ENCODE data around the gene MIA2. TPM values are rescaled to one million over a fixed set of nuclear protein-coding genes. Genes with fewer than 3 reads are reported as not detected.

Gene MIA2
- total and polyA plus RNA-seq, 8 donors = 23.6 to 72.4 (median 50.3) TPM

- peaks cover 6 to 32% (median 21%) of the 10 kb centered on the region in 4 donors for H3K4me1 ChIP-seq
- DNase-seq = peak in 1 of 2 donors; percentile 15
- intact Hi-C loops (cut with DNase I; ENCODE audit: low total_unique reads) = no loop called here
- no peak for TF ChIP-seq CTCF (IDR thresholded peaks at IDR 0.05)
- TF ChIP-seq POLR2AphosphoS5 (IDR thresholded peaks at IDR 0.05) = no peak
- no peak for TF ChIP-seq POLR2A (IDR thresholded peaks at IDR 0.05)
- no peak for TF ChIP-seq EP300 (IDR thresholded peaks at IDR 0.05)
- no peak overlapping the region for H3K4me3 ChIP-seq
- 42 to 68% (median 61%) methylated on average over 1 of the region's 1 CpG for WGBS, 5 donors
- H3K27me3 ChIP-seq = no peaks in the 10 kb centered on the region
- no peaks in the 10 kb centered on the region for H3K9me3 ChIP-seq
- H3K27ac ChIP-seq = peak overlapping the region in 2 of 5 donors; percentile 97 to 98
- no peaks in the 10 kb centered on the region for H3K36me3 ChIP-seq
Measured at GRCh38 chr14:39264558-39264957, 30.8 kb downstream of the MIA2 start.

GRCh38 chr14:39265033-39265432 is 31.3 kb downstream of the MIA2 start:
- H3K9me3 ChIP-seq = no peaks in the 10 kb centered on the region
- H3K27ac ChIP-seq = peak overlapping the region in 4 of 5 donors; percentile 95 to 98 (median 97)
- intact Hi-C loops (cut with DNase I; ENCODE audit: low total_unique reads) = no loop called here
- peak overlapping the region in 2 of 4 donors; percentile 87 to 90 for H3K4me3 ChIP-seq
- WGBS, 5 donors = 1 to 7% (median 2%) methylated on average over 2 of the region's 2 CpGs
- peak in 1 of 2 donors; percentile 69 for DNase-seq
- H3K27me3 ChIP-seq = no peaks in the 10 kb centered on the region
- no peaks in the 10 kb centered on the region for H3K36me3 ChIP-seq
- TF ChIP-seq POLR2AphosphoS5 (IDR thresholded peaks at IDR 0.05) = no peak
- peaks cover 6 to 37% (median 23%) of the 10 kb centered on the region in 4 donors for H3K4me1 ChIP-seq

DNA sequence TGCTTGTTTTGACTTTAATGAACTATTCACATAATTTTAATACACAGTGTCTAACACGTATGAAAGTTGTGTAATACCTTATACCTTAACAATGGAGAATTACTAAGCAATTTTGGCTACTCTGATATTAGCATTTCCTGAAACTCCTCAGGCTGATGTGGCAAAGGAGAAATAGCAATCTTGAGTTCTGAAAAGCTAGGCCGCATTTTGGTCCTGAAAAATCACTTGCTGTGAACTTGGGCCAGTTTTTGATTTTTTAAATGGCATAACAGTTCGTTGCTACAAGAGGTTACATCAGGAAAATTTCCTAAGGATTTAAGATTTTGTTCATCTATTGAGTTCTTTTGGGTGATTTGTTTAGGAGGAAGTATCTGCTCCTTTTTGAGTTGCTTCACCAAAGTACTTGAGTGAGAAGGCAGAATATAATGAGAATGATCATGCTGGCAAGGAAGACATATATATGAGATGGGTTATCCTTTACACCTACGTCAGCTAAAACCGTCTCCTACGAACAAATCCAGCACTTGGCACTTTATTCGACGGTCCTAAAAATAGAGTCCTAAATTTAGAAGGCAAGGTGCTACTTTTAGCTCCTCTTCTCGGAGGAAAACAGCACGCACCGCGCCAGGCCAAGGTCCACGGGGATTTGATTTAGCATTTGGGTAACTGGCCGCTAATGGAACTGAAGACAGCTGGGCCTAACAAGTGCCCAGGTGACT is 32.2 kb downstream of the MIA2 start:
- TF ChIP-seq POLR2A (IDR thresholded peaks at IDR 0.05) = no peak
- TF ChIP-seq EP300 (IDR thresholded peaks at IDR 0.05) = no peak
- intact Hi-C loops (cut with DNase I; ENCODE audit: low total_unique reads) = no loop called here
- Histone ChIP-seq H3K9me3 (no peaks in the 10 kb centered on the region), H3K36me3 (no peaks in the 10 kb centered on the region), H3K4me1 (peaks cover 6 to 45% (median 28%) of the 10 kb centered on the region in 4 donors), H3K4me3 (peak overlapping the region; percentile 78 to 90 (median 88)), H3K27ac (peak overlapping the region; percentile 95 to 100 (median 97)), H3K27me3 (no peaks in the 10 kb centered on the region)
- 5 to 13% (median 8%) methylated on average over 14 of the region's 14 CpGs for whole genome bisulfite sequencing, 5 donors
- DNase-seq = peak in 1 of 2 donors; percentile 32

- peak overlapping the region; percentile 78 to 90 (median 88) for H3K4me3 ChIP-seq
- H3K4me1 ChIP-seq = peaks cover 6 to 46% (median 28%) of the 10 kb centered on the region in 4 donors
- peak; percentile 90 to 93 for DNase-seq
- H3K36me3 ChIP-seq = no peaks in the 10 kb centered on the region
- TF ChIP-seq POLR2AphosphoS5 (IDR thresholded peaks at IDR 0.05) (peak in 2 of 3 donors; percentile 77 to 79), POLR2A (IDR thresholded peaks at IDR 0.05) (no peak)
- intact Hi-C loops (cut with DNase I; ENCODE audit: low total_unique reads) = no loop called here
- peaks cover 0 to under 1% (median 0%) of the 10 kb centered on the region in 4 donors for H3K9me3 ChIP-seq
- WGBS, 5 donors = 0 to 1% (median 1%) methylated on average over 21 to 31 of the region's 31 CpGs
- peak overlapping the region; percentile 95 to 100 (median 97) for H3K27ac ChIP-seq
- no peaks in the 10 kb centered on the region for H3K27me3 ChIP-seq
Measured at GRCh38 chr14:39266525-39266870, 32.8 kb downstream of the MIA2 start.

- intact Hi-C loops (cut with DNase I; ENCODE audit: low total_unique reads) = no loop called here
- 0 to 1% (median 0%) methylated on average over 7 to 70 of the region's 70 CpGs for WGBS, 5 donors
Measured at GRCh38 chr14:39266871-39267607, 33.3 kb downstream of the MIA2 start.

More at GRCh38 chr14:39266871-39267607, 33.3 kb downstream of the MIA2 start:
- Histone ChIP-seq H3K27me3 (no peaks in the 10 kb centered on the region), H3K9me3 (peaks cover 0 to 6% (median 0%) of the 10 kb centered on the region in 4 donors), H3K36me3 (no peaks in the 10 kb centered on the region), H3K4me1 (peaks cover 6 to 46% (median 28%) of the 10 kb centered on the region in 4 donors), H3K27ac (peak overlapping the region; percentile 95 to 100 (median 97)), H3K4me3 (peak overlapping the region; percentile 78 to 90 (median 88))
- peak; percentile 84 to 95 for DNase-seq
- TF ChIP-seq POLR2AphosphoS5 (IDR thresholded peaks at IDR 0.05) (peak; percentile 26 to 89 (median 83)), EP300 (IDR thresholded peaks at IDR 0.05) (no peak), POLR2A (IDR thresholded peaks at IDR 0.05) (peak in 1 of 4 donors; percentile 60), CTCF (IDR thresholded peaks at IDR 0.05) (no peak)

All from stomach (tissue), 9 donors.